ENCODE measurements around the gene LYZL1.
"Not testable (repeated sequence)": the region's sequence is repeated elsewhere in the genome, so short reads cannot be mapped to it uniquely, and the experiment has no call there.

The LYZL1 gene

DNA sequence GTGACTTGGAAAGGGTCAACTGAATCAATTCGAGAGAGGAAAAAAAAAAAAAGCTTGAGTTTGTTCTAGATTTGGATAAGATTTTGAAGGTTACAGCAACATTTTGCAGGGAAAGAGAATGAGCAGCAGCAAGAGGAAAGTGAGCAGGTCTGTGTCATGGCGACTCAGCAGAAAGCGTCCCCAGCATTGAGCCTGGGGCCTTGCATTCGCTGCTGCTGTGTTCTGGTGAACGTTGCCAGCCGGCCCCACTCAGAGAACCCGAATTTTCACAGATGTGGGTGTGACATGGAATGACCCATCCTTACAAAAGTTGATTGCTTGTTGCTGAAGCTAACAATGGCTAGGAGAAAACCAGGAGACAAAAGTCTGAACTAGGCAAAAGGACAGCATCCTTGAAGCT lies 21.6 kb downstream of the LYZL1 start:
- peak; percentile 33 for DNase-seq

DNA sequence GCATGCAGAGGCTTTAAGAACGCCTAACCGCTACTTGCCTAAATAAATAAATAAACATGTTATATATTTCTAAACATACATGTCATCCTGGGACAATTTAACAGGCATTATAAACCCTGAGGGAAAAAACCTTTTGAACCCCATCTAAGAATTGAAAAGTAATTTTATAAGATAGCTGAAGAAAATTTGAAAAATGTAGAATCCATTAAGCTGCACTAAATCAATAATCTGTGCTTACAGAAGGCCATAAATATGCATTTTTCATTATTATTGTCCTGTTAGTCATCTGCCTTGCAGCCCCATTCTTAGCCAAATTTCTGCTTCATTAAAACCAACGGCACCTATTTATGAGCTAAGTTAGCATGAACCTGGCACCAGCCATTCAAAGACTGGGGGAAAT lies 24.2 kb downstream of the LYZL1 start:
- DNase-seq = no peak

DNA sequence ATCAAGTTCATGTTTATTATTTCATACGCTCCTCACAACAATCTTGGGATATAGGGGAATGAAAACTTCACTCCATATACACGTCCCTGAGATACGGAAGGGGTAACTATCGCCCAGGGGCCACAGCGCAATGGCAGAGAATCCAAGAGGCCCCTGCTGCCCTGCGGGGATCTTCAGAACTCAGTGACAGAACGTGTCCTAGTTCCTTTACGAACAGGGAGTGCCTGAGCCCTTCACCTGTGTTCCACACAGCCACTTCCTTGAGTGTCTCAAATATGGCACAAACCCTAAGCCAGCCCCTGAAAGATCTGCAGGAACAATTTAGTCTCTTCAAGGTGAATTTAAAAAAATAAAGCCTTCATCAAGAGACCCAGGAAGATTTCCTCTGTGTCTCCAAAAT lies 25.9 kb downstream of the LYZL1 start:
- no peak for DNase-seq

DNA sequence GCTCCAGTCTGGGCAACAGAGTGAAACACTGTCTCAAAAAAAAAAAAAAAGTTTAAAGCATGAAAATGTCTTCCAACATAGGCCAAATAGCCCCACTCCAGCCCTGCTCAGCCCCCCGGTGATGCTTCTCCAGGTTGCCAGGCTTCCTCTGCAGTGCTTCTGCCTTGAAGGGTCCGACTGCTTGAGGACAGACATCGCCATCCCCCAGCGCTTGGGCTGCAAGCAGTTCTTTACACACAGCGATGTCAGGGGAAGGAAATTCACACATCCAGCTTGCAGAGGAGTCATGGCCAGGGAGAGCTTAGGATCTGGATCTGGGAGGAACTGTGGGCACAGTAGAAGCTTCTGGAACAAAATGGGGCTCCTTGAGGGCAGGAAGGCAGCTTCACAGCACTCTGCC lies 26.9 kb downstream of the LYZL1 start:
- no peak for DNase-seq

DNA sequence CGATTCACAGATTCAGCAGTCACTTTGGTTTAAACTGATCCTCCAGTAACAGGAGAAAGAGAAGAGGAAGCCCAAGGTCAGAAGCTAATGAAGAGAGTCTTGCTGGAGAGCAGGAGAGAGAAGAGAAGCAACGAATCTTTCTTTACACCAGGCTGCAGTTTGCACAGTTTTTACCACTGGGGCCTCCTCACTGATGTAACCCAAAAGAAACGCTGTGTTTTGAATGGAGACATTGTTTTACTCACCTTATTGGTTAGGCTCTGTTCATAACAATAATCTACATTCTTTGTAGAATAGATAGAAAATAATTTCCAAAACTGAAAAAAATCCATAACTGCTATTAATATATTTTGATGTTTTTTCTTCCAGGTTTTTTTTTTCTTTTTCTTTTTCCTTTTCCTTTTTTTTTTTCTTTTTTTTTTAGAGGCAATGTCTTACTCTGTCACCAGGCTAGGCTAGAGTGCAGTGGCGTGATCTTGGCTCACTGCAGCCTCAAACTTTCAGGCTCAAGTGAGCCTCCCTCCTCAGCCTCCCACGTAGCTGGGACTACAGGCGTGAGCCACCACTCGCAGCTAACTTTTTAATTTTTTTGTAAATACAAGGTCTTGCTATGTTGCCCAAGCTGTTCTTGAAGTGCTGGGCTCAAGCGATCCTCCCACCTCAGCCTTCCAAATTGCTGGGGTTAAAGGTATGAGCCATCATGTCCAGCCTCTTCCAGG lies 27.6 kb downstream of the LYZL1 start:
- DNase-seq = no peak

DNA sequence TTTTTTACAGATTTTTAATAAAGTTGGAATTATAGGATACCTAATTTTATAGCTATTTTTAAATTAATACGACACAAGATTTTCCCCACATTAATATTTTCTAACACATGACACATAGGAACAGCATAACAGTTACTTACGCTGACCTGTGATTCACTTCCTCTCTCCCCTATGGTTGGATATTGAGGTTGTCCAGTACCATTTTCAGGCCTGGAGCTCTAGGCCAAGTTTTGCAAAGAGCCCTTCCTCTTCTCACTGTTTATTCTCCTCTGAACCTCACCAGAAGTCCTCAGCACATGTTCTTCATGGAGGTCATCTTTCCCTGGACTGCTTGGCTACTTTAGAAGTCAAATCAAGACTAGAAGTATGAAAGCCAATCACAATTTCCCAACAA lies 28.2 kb downstream of the LYZL1 start:
- no peak for DNase-seq

DNA sequence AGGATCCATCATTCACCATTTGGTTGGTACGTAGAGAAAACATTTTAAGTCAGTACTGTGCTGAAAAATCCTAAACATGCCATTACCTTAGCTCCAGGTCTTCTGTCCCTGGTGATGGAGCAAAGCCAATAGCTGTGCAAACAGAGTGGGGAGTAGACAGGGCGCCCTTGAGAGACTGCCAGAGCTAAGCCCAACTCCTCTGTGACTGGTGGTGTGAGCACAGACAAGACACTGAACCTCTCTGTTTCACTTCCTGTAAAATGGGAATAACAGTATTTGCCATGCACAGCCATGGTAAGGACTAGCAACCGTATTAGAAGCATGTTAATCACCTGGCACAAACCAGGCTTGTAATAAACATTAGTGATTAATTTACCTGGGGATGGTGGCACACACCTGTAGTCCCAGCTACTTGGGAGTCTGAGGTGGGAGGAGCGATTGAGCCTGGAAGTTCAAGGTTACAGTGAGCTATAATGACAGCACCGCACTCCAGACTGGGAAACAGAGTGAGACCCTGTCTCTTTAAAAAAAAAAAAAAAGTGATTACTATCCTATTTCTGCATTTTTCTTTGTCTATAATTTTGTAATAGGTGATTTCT lies 28.7 kb downstream of the LYZL1 start:
- DNase-seq = no peak

DNA sequence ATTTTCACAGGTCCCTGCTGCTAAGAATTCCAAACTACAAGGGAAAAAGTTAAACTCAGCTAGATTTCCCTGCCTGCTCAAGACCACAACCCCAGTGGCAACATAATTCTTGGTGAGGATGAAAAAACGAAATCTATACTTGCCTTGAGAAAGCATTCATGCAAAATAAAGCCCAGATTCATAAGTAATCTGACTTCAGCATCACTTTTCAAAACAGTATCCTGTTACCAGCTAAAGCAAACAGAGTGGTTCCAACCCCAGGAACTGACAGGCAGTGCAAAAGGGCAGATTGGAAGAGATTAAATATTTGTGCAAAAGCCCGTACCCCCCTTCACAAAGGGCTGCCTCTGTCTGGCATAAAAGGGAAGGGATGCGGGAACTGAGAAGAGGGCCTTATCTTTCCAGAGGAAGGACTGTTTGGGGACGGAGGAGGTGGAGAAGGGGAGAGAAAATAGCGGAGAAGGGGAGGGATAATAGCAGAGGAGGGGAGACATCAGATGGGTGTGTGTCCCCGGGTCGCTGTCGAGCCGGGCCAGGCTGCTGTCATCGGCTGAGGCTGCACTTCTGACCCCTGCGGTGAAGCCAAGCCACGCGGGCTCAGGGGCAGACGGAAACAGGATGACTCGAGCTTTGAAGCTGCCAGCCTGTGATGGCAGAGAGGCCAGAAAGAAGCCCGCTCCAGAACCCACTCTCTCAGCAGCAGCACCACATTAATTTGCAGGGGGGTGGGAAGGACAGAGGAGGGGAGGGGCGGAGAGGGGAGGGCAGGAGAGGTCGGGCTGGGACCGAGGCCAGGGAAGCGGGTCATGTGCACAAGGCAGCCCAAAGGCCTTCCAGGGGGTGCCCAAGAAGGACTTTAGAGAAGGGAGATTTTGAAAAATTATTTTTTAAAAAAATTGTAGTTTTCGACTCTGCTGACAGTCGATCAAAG lies 29.5 kb downstream of the LYZL1 start:
- DNase-seq = peak; percentile 18

DNA sequence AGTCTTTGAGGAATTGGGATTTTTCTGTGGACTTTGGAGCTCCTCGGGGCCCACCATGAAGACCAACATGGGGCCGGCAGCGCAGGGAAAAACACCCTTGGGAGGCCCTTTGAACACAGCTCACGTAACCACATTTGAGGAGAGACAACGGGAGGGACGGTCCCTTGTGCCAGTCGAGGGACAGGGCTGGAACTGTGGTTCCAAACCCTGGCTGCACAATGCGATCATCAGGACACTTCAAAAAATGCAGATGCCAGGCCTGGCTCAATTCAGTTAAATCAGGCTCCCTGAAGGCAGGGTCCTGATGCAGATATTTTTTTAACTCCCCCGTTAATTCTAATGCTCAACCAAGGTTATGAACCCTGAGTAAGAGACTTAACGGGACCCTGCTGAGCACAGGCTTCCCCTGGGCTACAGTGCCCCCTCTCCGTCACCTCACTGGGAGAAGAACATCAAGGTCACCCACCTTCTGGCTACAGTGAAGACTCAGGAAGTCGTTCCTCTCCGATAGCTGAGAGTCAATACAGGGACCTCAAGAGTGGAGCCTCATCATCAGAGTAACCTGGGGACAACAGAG lies 30.4 kb downstream of the LYZL1 start:
- no peak for DNase-seq

DNA sequence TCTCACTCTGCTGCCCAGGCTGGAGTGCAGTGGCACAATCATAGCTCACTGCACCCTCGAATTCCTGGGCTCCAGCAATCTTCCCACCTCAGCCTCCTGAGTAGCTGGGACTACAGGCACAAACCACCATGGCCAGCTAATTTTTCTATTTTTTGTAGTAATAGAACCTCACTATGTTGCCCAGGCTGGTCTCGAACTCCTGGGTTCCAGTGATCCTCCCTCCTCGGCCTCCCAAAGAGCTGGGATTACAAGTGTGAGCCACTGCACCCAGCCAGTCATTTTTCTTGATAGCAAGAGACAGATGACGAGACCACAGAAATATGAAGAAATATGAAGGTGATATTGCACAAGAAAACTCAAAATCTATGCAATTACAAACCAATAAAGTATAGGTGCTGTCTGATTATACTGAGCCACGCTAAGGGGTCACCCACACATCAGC lies 31.8 kb downstream of the LYZL1 start:
- peak; percentile 37 for DNase-seq

DNA sequence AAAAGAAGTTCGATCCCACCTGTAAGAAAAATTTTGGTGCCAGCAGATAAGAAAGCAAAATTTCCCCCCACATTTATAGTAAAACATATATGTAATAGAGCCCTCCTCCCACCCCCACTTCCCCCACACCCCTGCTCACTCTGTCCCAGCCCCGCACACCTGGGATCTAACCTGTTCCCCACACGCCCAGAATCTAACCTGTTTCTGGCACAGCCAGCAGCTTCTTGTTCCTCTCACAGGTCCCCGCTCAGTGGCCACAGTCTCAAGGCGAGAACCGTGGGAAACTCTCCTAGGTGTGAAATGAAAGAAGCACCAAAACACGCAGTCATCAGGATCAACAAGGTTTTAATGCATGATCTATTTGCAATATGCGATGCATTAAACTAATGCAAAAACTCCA lies 32.8 kb downstream of the LYZL1 start:
- no peak for DNase-seq

DNA sequence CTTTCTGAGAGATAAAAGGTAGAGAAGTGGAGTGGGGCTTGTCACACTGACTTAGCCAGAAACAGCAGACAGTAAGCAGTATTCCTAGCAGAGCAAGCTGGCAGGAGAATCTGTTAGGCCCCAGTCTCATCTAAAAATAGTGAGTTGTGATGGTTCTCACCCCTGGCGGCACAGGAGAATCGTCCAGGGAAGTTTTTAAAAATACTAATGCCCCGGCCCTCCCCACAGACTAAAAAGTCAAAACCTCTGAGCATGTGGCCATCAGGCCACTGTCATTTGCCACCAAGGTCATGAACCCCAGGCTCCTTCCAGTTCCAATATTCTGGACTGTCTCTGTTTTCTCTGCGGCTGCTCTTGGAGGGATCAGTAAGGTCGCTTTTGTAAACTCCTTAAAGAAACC lies 34.0 kb downstream of the LYZL1 start:
- DNase-seq = no peak

DNA sequence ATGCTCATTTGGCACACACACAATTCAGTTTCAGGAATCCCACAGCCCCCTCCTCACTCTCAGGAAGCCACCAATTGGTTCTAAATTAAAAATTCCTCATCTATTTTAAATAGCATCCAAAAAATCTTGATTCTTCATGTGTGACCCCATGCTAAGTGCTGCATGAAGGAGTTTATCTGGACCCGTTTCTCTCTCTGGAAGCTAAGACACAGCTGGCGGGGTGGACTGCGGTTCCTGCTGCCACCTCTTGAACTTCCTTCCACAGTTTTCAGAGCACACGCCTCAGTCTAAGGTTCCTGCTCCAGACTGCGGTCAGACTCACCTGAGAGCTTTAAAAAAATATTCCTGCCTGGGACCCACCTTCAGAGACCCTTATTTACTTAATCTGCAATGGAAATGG lies 34.5 kb downstream of the LYZL1 start:
- no peak for DNase-seq

DNA sequence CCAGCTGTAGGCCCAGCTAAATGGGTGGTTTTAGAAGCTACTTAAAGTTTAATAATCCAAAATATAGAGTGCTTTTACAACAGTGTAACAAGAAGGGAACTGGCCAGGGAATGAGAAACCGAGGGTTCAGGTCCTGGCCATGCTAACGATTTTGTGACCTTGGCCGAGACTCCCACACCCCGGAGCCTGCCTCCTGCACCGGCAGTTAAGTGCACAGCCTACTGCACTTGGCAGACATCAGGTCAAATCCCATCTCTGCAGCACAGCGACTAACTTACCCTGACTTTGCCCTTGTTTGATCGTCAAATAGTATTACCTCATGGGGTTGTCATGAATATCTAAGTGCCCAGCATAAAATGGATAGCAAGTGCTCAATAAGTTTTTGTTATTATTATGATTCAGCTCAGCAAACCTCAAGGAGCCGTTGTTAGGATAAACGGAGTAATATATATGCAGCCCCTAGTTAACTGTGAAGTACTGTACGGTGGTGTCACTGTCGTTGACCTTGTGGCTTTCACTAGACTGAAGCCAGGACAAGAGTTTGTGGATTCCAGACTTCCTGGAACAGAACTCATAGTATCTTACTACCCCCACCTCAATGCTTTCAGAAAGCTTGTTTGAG lies 35.5 kb downstream of the LYZL1 start:
- no peak for DNase-seq

DNA sequence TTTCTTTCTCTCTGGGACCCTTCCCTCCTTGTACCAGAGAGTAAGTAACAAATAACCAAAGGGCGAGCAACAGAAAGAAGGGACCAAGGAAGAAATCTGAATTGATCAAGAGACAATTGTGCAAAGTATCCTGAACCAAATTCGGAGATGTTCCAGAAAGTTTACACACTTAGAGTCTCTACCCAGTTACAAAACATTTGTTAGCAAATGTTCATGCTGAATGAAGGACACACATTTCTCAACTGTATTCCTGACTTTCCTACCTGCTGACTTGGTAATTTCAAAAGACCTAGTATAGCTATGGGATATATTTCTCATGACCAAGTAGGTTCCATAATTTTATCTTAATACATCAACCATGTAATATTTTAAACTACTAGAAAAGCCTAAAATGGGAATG lies 37.4 kb downstream of the LYZL1 start:
- no peak for DNase-seq

DNA sequence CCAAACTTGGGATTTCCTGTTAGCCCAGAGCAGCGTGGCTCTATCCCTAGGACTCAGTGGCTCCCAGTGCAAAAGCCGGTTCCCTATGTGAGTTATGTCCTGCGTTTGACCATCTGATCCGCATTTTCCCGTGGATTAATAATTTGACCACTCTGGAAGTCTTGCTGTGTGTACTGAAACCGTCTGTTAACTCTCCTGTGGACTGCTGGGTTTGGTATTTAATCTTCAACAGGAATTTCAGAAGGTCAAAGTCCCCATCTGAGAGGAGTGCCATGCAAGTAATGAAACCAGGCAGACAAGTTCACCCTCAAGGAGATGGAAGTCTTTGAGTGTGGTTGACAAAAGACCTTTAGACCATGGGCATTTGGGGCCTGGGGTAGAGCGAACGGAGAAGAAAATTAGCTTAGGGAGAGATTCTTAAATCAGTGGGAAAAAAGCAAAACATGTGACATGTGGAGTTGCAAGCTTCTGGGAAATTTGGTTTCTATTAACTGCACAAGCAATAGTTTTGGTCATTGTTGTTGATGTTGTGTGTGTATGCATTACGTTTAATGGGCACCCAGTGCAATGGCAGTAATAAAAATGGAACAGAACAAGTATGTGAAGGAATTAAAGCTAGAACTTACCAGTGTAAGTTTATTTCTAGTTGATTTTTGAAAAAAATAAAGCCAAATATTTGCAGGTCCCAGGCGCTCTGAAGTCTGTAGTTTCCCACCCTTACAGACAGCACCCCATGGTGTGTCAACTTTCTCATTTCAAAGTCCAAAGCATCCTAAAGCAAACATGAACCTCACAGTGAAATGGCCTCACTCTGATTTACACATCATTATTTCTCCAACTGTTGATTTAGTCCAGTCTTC lies 38.2 kb downstream of the LYZL1 start:
- no peak for DNase-seq

DNA sequence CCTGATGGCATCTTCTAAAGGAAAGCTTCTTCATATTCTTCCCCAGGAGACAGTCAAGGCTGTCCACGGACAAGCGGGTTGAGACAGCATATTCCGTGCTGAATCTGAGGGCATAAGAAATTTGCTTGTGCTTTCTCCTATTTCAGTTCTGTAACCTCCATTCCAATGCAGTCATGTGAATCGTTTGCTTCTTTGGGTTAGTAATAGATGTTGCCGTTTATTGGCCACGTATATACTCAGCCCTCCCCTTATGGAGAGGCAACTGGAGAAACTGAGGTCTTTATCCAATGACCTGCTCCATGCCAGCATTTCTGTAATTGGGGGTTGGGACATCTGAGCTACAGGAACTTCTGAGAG lies 38.9 kb downstream of the LYZL1 start:
- DNase-seq = no peak

DNA sequence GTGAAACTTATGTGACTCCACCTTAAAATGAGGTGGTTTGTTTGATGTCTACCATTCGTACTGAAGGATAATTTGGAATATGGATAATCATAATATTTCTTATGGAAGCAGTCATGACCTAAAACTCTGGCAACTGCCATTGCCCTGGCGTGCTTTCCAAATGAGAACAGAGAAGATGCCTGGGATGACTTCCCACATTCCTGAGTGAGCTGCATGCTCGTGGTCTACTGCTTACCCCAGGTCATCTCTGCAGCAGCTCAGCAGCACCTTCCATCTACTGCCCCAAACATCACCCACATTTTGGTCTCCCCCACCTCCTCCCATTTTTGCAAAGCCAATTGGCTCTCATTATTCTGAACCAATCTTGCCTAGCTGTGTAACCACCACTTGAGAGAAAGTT lies 40.1 kb downstream of the LYZL1 start:
- DNase-seq = no peak

DNA sequence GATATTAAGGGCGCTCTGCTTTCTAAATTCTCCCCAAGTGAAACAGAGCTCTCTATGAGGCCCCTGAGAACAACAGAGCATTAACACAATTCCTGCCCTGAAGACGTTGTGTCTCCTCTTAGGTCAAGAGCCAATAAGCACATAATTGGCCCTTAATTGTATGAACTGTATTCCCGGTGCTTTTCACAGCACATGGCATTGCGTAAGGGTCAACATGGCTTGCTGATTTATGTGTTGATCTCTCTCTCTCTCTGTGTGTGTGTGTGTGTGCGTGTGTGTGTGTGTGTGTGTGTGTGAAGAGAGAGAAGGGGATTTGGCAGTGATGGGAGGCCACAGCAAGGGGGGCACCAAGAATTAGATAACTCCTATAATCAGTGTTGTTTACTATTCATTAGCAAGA lies 40.5 kb downstream of the LYZL1 start:
- DNase-seq = no peak

DNA sequence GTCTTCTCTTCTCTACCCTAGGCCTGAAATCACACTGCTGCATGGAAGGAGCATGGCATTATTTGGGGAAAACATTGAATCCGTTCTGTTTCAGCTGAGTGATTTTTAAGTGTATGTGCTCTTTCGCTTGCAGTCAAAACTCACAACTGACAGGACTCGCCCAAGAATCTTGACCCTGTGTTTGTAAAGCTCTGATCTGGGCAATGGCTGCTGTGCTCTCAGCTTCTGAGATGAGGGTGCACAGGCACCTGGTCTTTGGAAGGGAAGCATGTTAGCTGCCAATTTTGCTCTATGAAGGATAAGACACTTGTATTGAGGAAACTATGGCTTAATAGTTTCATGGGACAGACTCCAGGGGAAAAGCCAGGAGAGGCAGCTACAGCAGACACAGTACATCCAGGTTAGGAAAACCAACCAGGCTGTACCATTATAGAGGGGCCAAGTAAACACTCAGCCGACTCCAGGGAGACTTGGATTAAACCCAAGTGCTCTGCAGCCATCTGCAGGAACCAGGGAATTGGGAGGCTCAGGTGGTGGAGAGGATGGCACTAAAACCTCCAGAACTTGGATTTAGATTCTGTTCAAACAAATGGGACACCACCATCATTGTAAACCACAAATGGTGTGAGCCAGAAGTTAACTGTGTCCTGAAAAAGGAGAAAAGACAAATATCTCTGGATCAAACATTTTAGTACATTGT lies 43.3 kb downstream of the LYZL1 start:
- DNase-seq = no peak

DNA sequence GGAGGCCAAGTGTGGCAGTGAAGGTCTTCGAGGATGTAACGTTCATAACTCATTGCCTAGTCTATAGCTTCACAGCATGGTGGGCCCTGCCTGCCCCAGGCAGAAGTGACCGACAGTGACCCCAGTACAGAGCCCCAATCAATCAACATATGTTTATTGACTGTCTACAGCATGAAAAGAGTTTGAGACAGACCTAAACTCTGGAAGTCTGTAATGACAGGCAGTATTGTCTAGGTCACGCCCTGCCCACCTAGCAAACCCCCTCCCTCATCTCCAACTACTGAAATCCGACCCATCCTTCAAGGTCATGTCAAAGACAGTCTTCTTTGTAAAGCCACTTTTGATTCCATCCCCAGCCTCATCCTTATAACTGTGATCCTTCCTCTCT lies 43.9 kb downstream of the LYZL1 start:
- no peak for DNase-seq

DNA sequence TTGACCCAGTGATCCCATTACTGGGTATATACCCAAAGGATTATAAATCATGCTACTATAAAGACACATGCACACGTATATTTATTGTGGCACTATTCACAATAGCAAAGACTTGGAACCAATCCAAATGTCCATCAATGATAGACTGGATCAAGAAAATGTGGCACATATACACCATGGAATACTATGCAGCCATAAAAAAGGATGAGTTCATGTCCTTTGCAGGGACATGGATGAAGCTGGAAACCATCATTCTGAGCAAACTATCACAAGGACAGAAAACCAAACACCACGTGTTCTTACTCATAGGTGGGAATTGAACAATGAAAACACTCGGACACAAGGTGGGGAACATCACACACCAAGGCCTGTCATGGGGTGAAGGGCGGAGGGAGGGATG lies 48.7 kb downstream of the LYZL1 start:
- DNase-seq = not testable (repeated sequence)
